B cell (primary cell): Measurements from ENCODE around the gene VPS26A. TPM values are rescaled to one million over a fixed set of nuclear protein-coding genes. Genes with fewer than 3 reads are reported as not detected.

Source experiments
- ATAC-seq: fragments of 200-7000 bp; cut with Tn5 transposase; one replicate; pipeline ENCODE4 v1.10.0; 2021; ENCODE audit warnings: low read depth, mild to moderate bottlenecking, moderate number of reproducible peaks, moderate library complexity
- CTCF ChIA-PET: fragments of 350-600 bp; sonication (Branson Sonifier 250); formaldehyde crosslinking; loops from one replicate; lab custom pipeline; 2021; ENCODE audit warnings: antibody characterized with exemption, inconsistent platforms; lab: Charles Lee
- POLR2A ChIA-PET: fragments of 350-600 bp; sonication (Branson Sonifier 250); formaldehyde crosslinking; loops from one replicate; lab custom pipeline; 2021; ENCODE audit warnings: antibody characterized with exemption; lab: Charles Lee
- DNase-seq: peaks from one replicate; pipeline ENCODE4 v3.0.0; 2013
- H2AFZ ChIP-seq: 2 replicates; pipeline ENCODE4 v1.6.1; 2012; ENCODE audit warnings: mild to moderate bottlenecking, low read depth, low read length; ENCODE audit not compliant: insufficient read depth, poor library complexity, severe bottlenecking
- H3K27ac ChIP-seq, 2 donors: 1 replicate in 1 of 2; 2 replicates in 1 of 2; pipeline ENCODE4 v1.5.1; 2012 to 2013; ENCODE audit warnings: low read length in 2 of 2, mild to moderate bottlenecking in 2 of 2, moderate library complexity in 1 of 2
- H3K27me3 ChIP-seq, 4 experiments: fragments of 200-600 bp in 1 of 4; sonication (generic) in 1 of 4; replicated peaks in 1 of 4; 1 replicate in 2 of 4; 2 replicates in 2 of 4; pipeline versions ENCODE4 v1.6.1 to v1.7.0; 2013 to 2016; ENCODE audit warnings: low read length in 3 of 4, mild to moderate bottlenecking in 2 of 4, mixed read lengths in 1 of 4, moderate library complexity in 1 of 4; ENCODE audit not compliant: insufficient read depth in 4 of 4, control insufficient read depth in 3 of 4; ENCODE audit errors: control extremely low read depth in 1 of 4
- H3K36me3 ChIP-seq, 2 experiments: replicated peaks in 1 of 2; 1 replicate in 1 of 2; 2 replicates in 1 of 2; pipeline versions ENCODE4 v1.6.1 to v1.7.1; 2013; ENCODE audit warnings: low read length in 1 of 2; ENCODE audit not compliant: insufficient read depth in 2 of 2, control insufficient read depth in 1 of 2; ENCODE audit errors: control extremely low read depth in 1 of 2, extremely low read depth in 1 of 2
- H3K4me1 ChIP-seq, 2 donors: fragments of 200-600 bp in 1 of 2; sonication (generic) in 1 of 2; 1 replicate in 1 of 2; 2 replicates in 1 of 2; pipeline versions ENCODE4 v1.5.1 to v1.6.1; 2013 to 2017; ENCODE audit warnings: low read length in 2 of 2; ENCODE audit not compliant: control insufficient read depth in 2 of 2, insufficient read depth in 2 of 2
- H3K4me2 ChIP-seq: replicated peaks from 2 replicates; pipeline ENCODE3; 2012; ENCODE audit warnings: mild to moderate bottlenecking, low read depth, low read length; ENCODE audit not compliant: poor library complexity, severe bottlenecking
- H3K4me3 ChIP-seq, 5 experiments: fragments of 200-600 bp in 1 of 5; sonication (generic) in 1 of 5; 1 replicate in 3 of 5; 2 replicates in 2 of 5; pipeline versions ENCODE4 v1.5.1 to v1.7.0; 2011 to 2016; ENCODE audit warnings: low read length in 4 of 5, mild to moderate bottlenecking in 4 of 5, low read depth in 2 of 5, control low read depth in 1 of 5, moderate library complexity in 1 of 5; ENCODE audit not compliant: insufficient read depth in 1 of 5; ENCODE audit errors: control extremely low read depth in 1 of 5, extremely low read depth in 1 of 5
- H3K79me2 ChIP-seq: fragments of 200-600 bp; sonication (generic); one replicate; pipeline ENCODE4 v1.6.0; 2016; ENCODE audit warnings: low read length; ENCODE audit not compliant: control insufficient read depth, insufficient read depth
- H3K9ac ChIP-seq: fragments of 200-600 bp; sonication (generic); 2 replicates; pipeline ENCODE4 v1.6.1; 2017; ENCODE audit warnings: mild to moderate bottlenecking, low read length, moderate library complexity
- H3K9me3 ChIP-seq, 3 donors: one replicate each; pipeline versions ENCODE4 v1.6.1 to v1.7.1; 2013; ENCODE audit warnings: low read length in 2 of 3; ENCODE audit not compliant: control insufficient read depth in 2 of 3, insufficient read depth in 1 of 3; ENCODE audit errors: control extremely low read depth in 1 of 3
- H4K20me1 ChIP-seq: 2 replicates; pipeline ENCODE4 v1.6.0; 2012; ENCODE audit warnings: mild to moderate bottlenecking, low read length; ENCODE audit not compliant: insufficient read depth, control insufficient read depth, poor library complexity, severe bottlenecking
- H3K27ac Mint-ChIP-seq: one replicate; pipeline ENCODE4 v1.8.0; 2021; ENCODE audit warnings: mixed read lengths
- H3K27me3 Mint-ChIP-seq: one replicate; pipeline ENCODE4 v1.8.0; 2021; ENCODE audit warnings: mixed read lengths
- H3K4me1 Mint-ChIP-seq: one replicate; pipeline ENCODE4 v1.8.0; 2021; ENCODE audit warnings: mixed read lengths
- H3K4me3 Mint-ChIP-seq: one replicate; pipeline ENCODE4 v1.8.0; 2021; ENCODE audit warnings: mixed read lengths
- H3K9me3 Mint-ChIP-seq: one replicate; pipeline ENCODE4 v1.8.0; 2022; ENCODE audit warnings: mixed read lengths; ENCODE audit not compliant: insufficient read depth
- CTCF ChIP-seq: fragments of 200-600 bp; IDR thresholded peaks from one replicate; pipeline ENCODE4 v1.8.0; 2022; ENCODE audit warnings: antibody characterized with exemption, mild to moderate bottlenecking
- EZH2 ChIP-seq: IDR thresholded peaks from 2 replicates; pipeline ENCODE4 v1.6.1; 2012; ENCODE audit warnings: borderline replicate concordance, low read depth, mild to moderate bottlenecking, moderate library complexity, low read length; ENCODE audit not compliant: insufficient read depth, poor library complexity, severe bottlenecking
- WGBS: methylation state at CpG from one replicate; pipeline ENCODE4 v1.1.5; 2013; ENCODE audit warnings: missing lambda C conversion rate; ENCODE audit not compliant: insufficient coverage; 5-methylcytosine and 5-hydroxymethylcytosine counted together
- intact Hi-C: fragments of 100-400 bp; cut with micrococcal nuclease; formaldehyde crosslinking; loops from one replicate; pipeline ENCODE4 v1.10.0; 2022
- polyA plus RNA-seq: library from polyadenylated mRNA; depleted of rRNA; stranded (reverse); fragments of >200 nt; gene quantifications from 2 replicates; pipeline ENCODE4 v1.2.3, GENCODE V29; 2012
- total RNA-seq, 2 donors: library from RNA; stranded (reverse); fragments of 120-200 nt in 1 of 2; gene quantifications; 1 replicate in 1 of 2; 2 replicates in 1 of 2; pipeline versions ENCODE4 v1.2.3 to v1.2.4, GENCODE V29; 2013 to 2022

Gene VPS26A
- total and polyA plus RNA-seq, 2 donors (not counting 1 experiment from before 2014, with no cell fraction given): 5.0 to 29.9 TPM

- no peak overlapping the region for H3K4me3 Mint-ChIP-seq
- TF ChIP-seq EZH2 (no peak), CTCF (no peak)
- no peaks in the 10 kb centered on the region for H3K9me3 ChIP-seq
- no peak overlapping the region for H3K4me3 ChIP-seq
- no peaks in the 10 kb centered on the region for H3K4me1 ChIP-seq
- no peak overlapping the region for H3K4me2 ChIP-seq
- 65% methylated on average over 4 of the region's 6 CpGs for WGBS
- no peak overlapping the region for H2AFZ ChIP-seq
- CTCF ChIA-PET: no interaction called here
- POLR2A ChIA-PET: no interaction called here
- H3K36me3 ChIP-seq: peaks cover 0 to 30% of the 10 kb centered on the region in 2 experiments
- no peak for DNase-seq
- peaks cover 4% of the 10 kb centered on the region for H3K4me1 Mint-ChIP-seq
- no peaks in the 10 kb centered on the region for H3K9me3 Mint-ChIP-seq
- no peak overlapping the region for H3K27ac Mint-ChIP-seq
- ATAC-seq: no peak
- no peaks in the 10 kb centered on the region for H4K20me1 ChIP-seq
- H3K27me3 Mint-ChIP-seq: no peaks in the 10 kb centered on the region
- H3K27ac ChIP-seq: no peak overlapping the region
- H3K9ac ChIP-seq: no peak overlapping the region
- H3K79me2 ChIP-seq: peaks cover 8% of the 10 kb centered on the region
- H3K27me3 ChIP-seq: no peaks in the 10 kb centered on the region
- intact Hi-C loops: no loop called here
These were observed 22.4 kb upstream of the VPS26A start for GRCh38 chr10:69101451-69102095.

- TF ChIP-seq CTCF (no peak), EZH2 (no peak)
- Histone ChIP-seq H4K20me1 (no peaks in the 10 kb centered on the region), H3K9ac (no peak overlapping the region), H3K4me1 (no peaks in the 10 kb centered on the region), H3K27ac (no peak overlapping the region), H3K9me3 (no peaks in the 10 kb centered on the region), H2AFZ (no peak overlapping the region), H3K4me3 (no peak overlapping the region), H3K4me2 (no peak overlapping the region), H3K79me2 (peaks cover 6% of the 10 kb centered on the region), H3K27me3 (no peaks in the 10 kb centered on the region), H3K36me3 (peaks cover 0 to 30% of the 10 kb centered on the region in 2 experiments)
- intact Hi-C loops: no loop called here
- DNase-seq (no peak), ATAC-seq (no peak)
- Mint-ChIP-seq H3K27me3 (no peaks in the 10 kb centered on the region), H3K27ac (no peak overlapping the region), H3K9me3 (no peaks in the 10 kb centered on the region), H3K4me3 (no peak overlapping the region), H3K4me1 (peaks cover 4% of the 10 kb centered on the region)
- WGBS: no CpG with 5 or more reads among the region's 3 CpGs
- ChIA-PET CTCF (no interaction called here), POLR2A (no interaction called here)
These were observed 21.5 kb upstream of the VPS26A start for GRCh38 chr10:69102440-69102839.
